ENCODE data around the gene SURF2. TPM values are rescaled to one million over a fixed set of nuclear protein-coding genes. Genes with fewer than 3 reads are reported as not detected.
"Not testable (repeated sequence)": the region's sequence is repeated elsewhere in the genome, so short reads cannot be mapped to it uniquely, and the experiment has no call there.

Gene SURF2
- total and polyA plus RNA-seq, 2 donors (not counting 3 experiments of a cell fraction or from before 2014, with no cell fraction given) = 10.6 to 14.2 TPM

GRCh38 chr9:133375724-133376654 lies 19.6 kb downstream of the SURF2 start, which contains the start of the genes STKLD1 and SURF4:
TSS of gene STKLD1 (plus strand) at chr9:133376366. CDS start at chr9:133376474, 108 bp downstream.
TSS of gene SURF4 (minus strand) at chr9:133376060. CDS start at chr9:133375969, 91 bp downstream.
- POLR2A ChIA-PET = interaction anchor here (1.5 to 1.8 kb wide), 2 partner anchors 28 kb away, joined by 6 to 10 read pairs; partner anchors contain the start of genes MED22 and RPL7A

GRCh38 chr9:133377280-133377679 lies 20.9 kb downstream of the SURF2 start:
- ChIA-PET POLR2A (interaction anchor here (1.8 kb wide), 1 partner anchor 29 kb away, joined by 10 read pairs; the partner anchor contains the start of genes MED22 and RPL7A), CTCF (interaction anchor here (0.6 to 3.2 kb wide), 6 partner anchors 9 to 109 kb away, joined by 3 to 10 read pairs (median 3); partner anchors contain the start of genes MED22 and RPL7A)
- peaks cover 35% of the 10 kb centered on the region for H3K79me2 ChIP-seq (ENCODE audit: control insufficient read depth, insufficient read depth, low read length)
- H3K27me3 ChIP-seq (ENCODE audit: control insufficient read depth in 2 of 2, insufficient read depth in 2 of 2, low read length in 2 of 2); DNase-seq (ENCODE audit: low read depth, low spot score); H3K9ac ChIP-seq (replicated peaks; ENCODE audit: extremely low read depth, insufficient read depth, low read length); BruUV-seq (replicated peaks); H3K9me1 ChIP-seq (replicated peaks; ENCODE audit: control insufficient read depth, extremely low read depth, insufficient read depth, low read length); H3K36me3 ChIP-seq (ENCODE audit: control insufficient read depth in 2 of 2, extremely low read depth in 1 of 2, insufficient read depth in 2 of 2, low read length in 2 of 2); dilution Hi-C loops (cut with MboI; ENCODE audit: extremely low pct_ligation_motif_present, low sequenced_read_pairs); FAIRE-seq; H3K9me3 ChIP-seq (replicated peaks; ENCODE audit: control insufficient read depth, insufficient read depth, low read length); H2AFZ ChIP-seq (ENCODE audit: low read depth, low read length); H4K20me1 ChIP-seq (replicated peaks; ENCODE audit: control insufficient read depth, extremely low read depth, insufficient read depth, low read length); H3K27ac ChIP-seq (ENCODE audit: insufficient read depth, low read depth, low read length); H3K4me2 ChIP-seq (ENCODE audit: insufficient read depth, low read length); H3K4me3 ChIP-seq (replicated peaks in 1 of 3; ENCODE audit: insufficient read depth in 1 of 3, low read depth in 1 of 3, low read length in 3 of 3): not testable (repeated sequence)
- intact Hi-C loops (cut with micrococcal nuclease) = loop anchor here (2.0 kb wide), 1 partner anchor 20 kb away; no protein-coding TSS in a partner anchor
- H3K4me1 ChIP-seq (ENCODE audit: control insufficient read depth, extremely low read depth, insufficient read depth, low read length) = peaks cover 10% of the 10 kb centered on the region

More at GRCh38 chr9:133375724-133376654, 19.6 kb downstream of the SURF2 start, which contains the start of the genes STKLD1 and SURF4:
- no peaks in the 10 kb centered on the region for H3K9me1 ChIP-seq (replicated peaks; ENCODE audit: control insufficient read depth, extremely low read depth, insufficient read depth, low read length)
- peaks cover 10% of the 10 kb centered on the region for H3K4me1 ChIP-seq (ENCODE audit: control insufficient read depth, extremely low read depth, insufficient read depth, low read length)
- H3K9ac ChIP-seq (replicated peaks; ENCODE audit: extremely low read depth, insufficient read depth, low read length) = peak within 1 kb of the TSS; percentile 97
- no peak for TF ChIP-seq FOS (IDR thresholded peaks at IDR 0.05; ENCODE audit: borderline replicate concordance, insufficient read depth, low read length)
- TF ChIP-seq GATA2 (IDR thresholded peaks at IDR 0.05; ENCODE audit: insufficient read depth, insufficient read length, low read depth, low read length) = no peak
- TF ChIP-seq POLR2A (IDR thresholded peaks at IDR 0.05; ENCODE audit: low read depth, low read length) = peak; percentile 84
- TF ChIP-seq MAX (IDR thresholded peaks at IDR 0.05; ENCODE audit: insufficient read depth, insufficient read length) = peak; percentile 18
- no peak for TF ChIP-seq EZH2 (IDR thresholded peaks at IDR 0.05; ENCODE audit: borderline replicate concordance, low read depth, low read length, severe bottlenecking)
- TF ChIP-seq JUN (IDR thresholded peaks at IDR 0.05; ENCODE audit: borderline replicate concordance, insufficient read depth, insufficient read length, low read depth) = no peak
- peak; percentile 95 for TF ChIP-seq POLR2AphosphoS5 (IDR thresholded peaks at IDR 0.05; ENCODE audit: insufficient read depth, low read depth, low read length)
- TF ChIP-seq MYC (IDR thresholded peaks at IDR 0.05; ENCODE audit: low read depth, low read length) = no peak
- no peak for TF ChIP-seq CTCF (IDR thresholded peaks at IDR 0.05; ENCODE audit: extremely low read depth in 1 of 2, insufficient read depth in 1 of 2, low read depth in 1 of 2, low read length in 2 of 2)
- CTCF ChIA-PET = interaction anchor here (0.8 to 3.2 kb wide), 6 partner anchors 8 to 190 kb away, joined by 3 to 10 read pairs (median 3); no protein-coding TSS in a partner anchor
- H3K36me3 ChIP-seq (ENCODE audit: control insufficient read depth in 2 of 2, extremely low read depth in 1 of 2, insufficient read depth in 2 of 2, low read length in 2 of 2) = peaks cover 5 to 12% of the 10 kb centered on the region in 2 experiments
- H3K4me3 ChIP-seq (replicated peaks in 1 of 3; ENCODE audit: insufficient read depth in 1 of 3, low read depth in 1 of 3, low read length in 3 of 3) = peak within 1 kb of the TSS; percentile 76 to 99 (median 99)
- peaks cover 2% of the 10 kb centered on the region for H4K20me1 ChIP-seq (replicated peaks; ENCODE audit: control insufficient read depth, extremely low read depth, insufficient read depth, low read length)
- peak within 1 kb of the TSS; percentile 85 for H3K27ac ChIP-seq (ENCODE audit: insufficient read depth, low read depth, low read length)
- FAIRE-seq (peak; percentile 92), DNase-seq (ENCODE audit: low read depth, low spot score) (peak; percentile 98)
- intact Hi-C loops (cut with micrococcal nuclease) (loop anchor here (1.0 to 2.0 kb wide), 4 partner anchors 20 to 40 kb away; partner anchors contain the start of genes MED22, RPL7A, SURF1 and SURF2), dilution Hi-C loops (cut with MboI; ENCODE audit: extremely low pct_ligation_motif_present, low sequenced_read_pairs) (no loop called here)
- peak within 1 kb of the TSS; percentile 77 for H2AFZ ChIP-seq (ENCODE audit: low read depth, low read length)
- H3K9me3 ChIP-seq (replicated peaks; ENCODE audit: control insufficient read depth, insufficient read depth, low read length) = no peaks in the 10 kb centered on the region
- peaks cover 48% of the 10 kb centered on the region for H3K79me2 ChIP-seq (ENCODE audit: control insufficient read depth, insufficient read depth, low read length)
- H3K4me2 ChIP-seq (ENCODE audit: insufficient read depth, low read length) = peak within 1 kb of the TSS; percentile 90
- no TSS peak for BruUV-seq (replicated peaks)
- H3K27me3 ChIP-seq (ENCODE audit: control insufficient read depth in 2 of 2, insufficient read depth in 2 of 2, low read length in 2 of 2) = no peaks in the 10 kb centered on the region
